ENCODE data around the gene ARMC3. TPM values are rescaled to one million over a fixed set of nuclear protein-coding genes. Genes with fewer than 3 reads are reported as not detected.

Gene ARMC3
- total and polyA plus RNA-seq, 4 donors, result 0.05 TPM; not detected in 3

GRCh38 chr10:23034790-23035189 is 106.9 kb downstream of the ARMC3 start:
- H3K4me1 ChIP-seq (ENCODE audit: control insufficient read depth in 4 of 4, insufficient read depth in 4 of 4, low read length in 3 of 4), result no peaks in the 10 kb centered on the region
- no peaks in the 10 kb centered on the region for H3K27me3 ChIP-seq (ENCODE audit: control insufficient read depth in 4 of 4, insufficient read depth in 4 of 4, low read length in 3 of 4)
- TF ChIP-seq HNF4A (conservative IDR thresholded peaks at IDR 0.05) (no peak), MAX (IDR thresholded peaks at IDR 0.05) (no peak), RAD21 (IDR thresholded peaks at IDR 0.05) (no peak), HNF4G (IDR thresholded peaks at IDR 0.05) (no peak), JUND (IDR thresholded peaks at IDR 0.05) (no peak), TAF1 (conservative IDR thresholded peaks at IDR 0.05) (no peak), YY1 (IDR thresholded peaks at IDR 0.05) (no peak), GABPA (IDR thresholded peaks at IDR 0.05 in 1 of 2, conservative IDR thresholded peaks at IDR 0.05 in 1 of 2) (no peak), ZBTB33 (IDR thresholded peaks at IDR 0.05) (no peak), FOXA1 (IDR thresholded peaks at IDR 0.05) (no peak), REST (IDR thresholded peaks at IDR 0.05) (no peak), NR2F2 (IDR thresholded peaks at IDR 0.05) (no peak), CTCF (IDR thresholded peaks at IDR 0.05; ENCODE audit: low read depth, low read length, missing input control) (no peak), ATF3 (IDR thresholded peaks at IDR 0.05) (no peak), RXRA (IDR thresholded peaks at IDR 0.05) (no peak), SP1 (IDR thresholded peaks at IDR 0.05) (no peak), FOXA2 (IDR thresholded peaks at IDR 0.05) (no peak), EGR1 (IDR thresholded peaks at IDR 0.05; ENCODE audit: low read depth in 2 of 2) (no peak)
- no peaks in the 10 kb centered on the region for H3K36me3 ChIP-seq (ENCODE audit: control insufficient read depth in 4 of 4, insufficient read depth in 3 of 4, low read depth in 1 of 4, low read length in 3 of 4)
- no peak overlapping the region for H3K4me3 ChIP-seq (ENCODE audit: low read depth in 1 of 3, low read length in 3 of 3)
- peaks cover 0 to 2% (median 0%) of the 10 kb centered on the region in 4 donors for H3K9me3 ChIP-seq (ENCODE audit: control insufficient read depth in 4 of 4, low read length in 3 of 4)
- H3K27ac ChIP-seq (ENCODE audit: low read depth in 1 of 2, low read length in 2 of 2), result no peak overlapping the region
- no peak overlapping the region for H3K9ac ChIP-seq (ENCODE audit: low read depth in 1 of 2, low read length in 2 of 2)
- DNase-seq (ENCODE audit: low spot score), result no peak

Measured in liver (tissue), 9 donors.